Measurements from ENCODE around the gene IRF2BP2. TPM values are rescaled to one million over a fixed set of nuclear protein-coding genes. Genes with fewer than 3 reads are reported as not detected.

The IRF2BP2 gene
- total and polyA plus RNA-seq, 2 of the 13 experiments (the other 11 are each of a cell fraction or from before 2014, with no cell fraction given), result 140 to 147 TPM

GRCh38 chr1:234620272-234621126 lies 10.5 kb upstream of the IRF2BP2 start (continued):
- TF ChIP-seq FOXJ3 (CRISPR knock-in tag; IDR thresholded peaks at IDR 0.05; ENCODE audit: borderline replicate concordance) (peak; percentile 77; the same call in 1 of the 2 replicates), BATF2 (CRISPR knock-in tag; IDR thresholded peaks at IDR 0.05) (no peak), MNT (IDR thresholded peaks at IDR 0.05) (no peak), ZNF788 (CRISPR knock-in tag; IDR thresholded peaks at IDR 0.05; ENCODE audit: borderline replicate concordance) (no peak), KIAA2018 (CRISPR knock-in tag; IDR thresholded peaks at IDR 0.05; ENCODE audit: borderline replicate concordance) (no peak), ZNF574 (CRISPR knock-in tag; IDR thresholded peaks at IDR 0.05) (peak; percentile 11), POGK (CRISPR knock-in tag; conservative IDR thresholded peaks at IDR 0.05) (no peak), CBX1 (IDR thresholded peaks at IDR 0.05; ENCODE audit: low read depth) (no peak)

All from HepG2 (cell line).